ENCODE results near the gene CACNA1B.

- TF ChIP-seq, protein P1, sequence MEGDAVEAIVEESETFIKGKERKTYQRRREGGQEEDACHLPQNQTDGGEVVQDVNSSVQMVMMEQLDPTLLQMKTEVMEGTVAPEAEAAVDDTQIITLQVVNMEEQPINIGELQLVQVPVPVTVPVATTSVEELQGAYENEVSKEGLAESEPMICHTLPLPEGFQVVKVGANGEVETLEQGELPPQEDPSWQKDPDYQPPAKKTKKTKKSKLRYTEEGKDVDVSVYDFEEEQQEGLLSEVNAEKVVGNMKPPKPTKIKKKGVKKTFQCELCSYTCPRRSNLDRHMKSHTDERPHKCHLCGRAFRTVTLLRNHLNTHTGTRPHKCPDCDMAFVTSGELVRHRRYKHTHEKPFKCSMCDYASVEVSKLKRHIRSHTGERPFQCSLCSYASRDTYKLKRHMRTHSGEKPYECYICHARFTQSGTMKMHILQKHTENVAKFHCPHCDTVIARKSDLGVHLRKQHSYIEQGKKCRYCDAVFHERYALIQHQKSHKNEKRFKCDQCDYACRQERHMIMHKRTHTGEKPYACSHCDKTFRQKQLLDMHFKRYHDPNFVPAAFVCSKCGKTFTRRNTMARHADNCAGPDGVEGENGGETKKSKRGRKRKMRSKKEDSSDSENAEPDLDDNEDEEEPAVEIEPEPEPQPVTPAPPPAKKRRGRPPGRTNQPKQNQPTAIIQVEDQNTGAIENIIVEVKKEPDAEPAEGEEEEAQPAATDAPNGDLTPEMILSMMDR (IDR thresholded peaks at IDR 0.05), result no peak
- TF ChIP-seq POLR2A (IDR thresholded peaks at IDR 0.05), result no peak
- TF ChIP-seq EP300 (IDR thresholded peaks at IDR 0.05), result no peak
- no peak for TF ChIP-seq POLR2AphosphoS5 (IDR thresholded peaks at IDR 0.05)
These were observed 42.6 kb upstream of the CACNA1B start for GRCh38 chr9:137834846-137835546.

Measured in upper lobe of left lung (tissue), 4 donors.